Measurements from ENCODE around the gene KIZ. TPM values are rescaled to one million over a fixed set of nuclear protein-coding genes. Genes with fewer than 3 reads are reported as not detected.

KIZ gene, protein sequence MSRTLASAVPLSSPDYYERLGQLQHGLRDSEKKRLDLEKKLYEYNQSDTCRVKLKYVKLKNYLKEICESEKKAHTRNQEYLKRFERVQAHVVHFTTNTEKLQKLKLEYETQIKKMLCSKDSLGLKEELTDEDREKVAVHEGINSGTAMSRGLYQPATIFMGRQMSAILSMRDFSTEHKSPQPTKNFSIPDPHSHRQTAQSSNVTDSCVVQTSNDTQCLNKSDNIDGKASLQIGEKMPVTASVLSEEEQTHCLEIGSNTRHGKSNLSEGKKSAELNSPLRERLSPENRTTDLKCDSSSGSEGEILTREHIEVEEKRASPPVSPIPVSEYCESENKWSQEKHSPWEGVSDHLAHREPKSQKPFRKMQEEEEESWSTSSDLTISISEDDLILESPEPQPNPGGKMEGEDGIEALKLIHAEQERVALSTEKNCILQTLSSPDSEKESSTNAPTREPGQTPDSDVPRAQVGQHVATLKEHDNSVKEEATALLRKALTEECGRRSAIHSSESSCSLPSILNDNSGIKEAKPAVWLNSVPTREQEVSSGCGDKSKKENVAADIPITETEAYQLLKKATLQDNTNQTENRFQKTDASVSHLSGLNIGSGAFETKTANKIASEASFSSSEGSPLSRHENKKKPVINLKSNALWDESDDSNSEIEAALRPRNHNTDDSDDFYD
- total RNA-seq: 7.5 and 7.6 TPM in 2 replicates

DNA sequence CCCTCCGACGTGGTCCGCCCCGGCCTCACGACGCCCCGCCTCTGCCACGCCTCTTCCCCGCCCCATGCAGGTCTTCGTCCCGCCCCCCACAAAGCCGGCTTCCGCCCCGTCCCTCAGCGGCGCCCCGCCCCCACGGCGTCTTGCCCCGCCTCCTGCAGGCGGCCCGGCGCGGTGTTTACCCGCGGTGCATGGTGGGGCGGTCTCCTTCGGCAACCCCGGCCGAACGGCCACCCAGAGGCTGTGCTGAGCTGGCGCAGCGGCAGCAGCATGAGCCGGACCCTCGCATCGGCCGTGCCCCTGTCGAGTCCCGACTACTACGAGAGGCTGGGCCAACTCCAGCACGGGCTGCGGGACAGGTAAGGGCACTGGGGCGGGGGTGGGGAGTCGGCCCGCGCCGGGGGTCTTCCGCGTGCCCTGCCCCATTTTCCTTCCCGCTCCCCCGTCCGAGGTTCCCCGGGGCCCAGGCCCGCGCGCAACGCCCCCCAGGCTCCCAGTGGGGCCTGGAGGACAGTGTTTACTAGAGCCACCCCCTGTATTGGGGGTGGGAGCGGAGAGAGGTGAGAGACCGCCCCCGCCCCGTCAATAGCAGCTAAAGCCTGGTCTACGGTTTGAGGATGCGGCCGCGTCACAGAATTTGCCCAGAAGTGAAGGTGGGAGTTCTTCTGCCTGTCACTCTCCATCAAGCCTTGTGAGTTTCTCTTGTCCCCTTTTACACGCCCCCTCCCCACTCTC is at the start of gene KIZ:
TSS of gene KIZ (plus strand) at position 234 of the 732 bp plus-strand sequence. CDS start at position 268, 34 bp downstream.

DNA sequence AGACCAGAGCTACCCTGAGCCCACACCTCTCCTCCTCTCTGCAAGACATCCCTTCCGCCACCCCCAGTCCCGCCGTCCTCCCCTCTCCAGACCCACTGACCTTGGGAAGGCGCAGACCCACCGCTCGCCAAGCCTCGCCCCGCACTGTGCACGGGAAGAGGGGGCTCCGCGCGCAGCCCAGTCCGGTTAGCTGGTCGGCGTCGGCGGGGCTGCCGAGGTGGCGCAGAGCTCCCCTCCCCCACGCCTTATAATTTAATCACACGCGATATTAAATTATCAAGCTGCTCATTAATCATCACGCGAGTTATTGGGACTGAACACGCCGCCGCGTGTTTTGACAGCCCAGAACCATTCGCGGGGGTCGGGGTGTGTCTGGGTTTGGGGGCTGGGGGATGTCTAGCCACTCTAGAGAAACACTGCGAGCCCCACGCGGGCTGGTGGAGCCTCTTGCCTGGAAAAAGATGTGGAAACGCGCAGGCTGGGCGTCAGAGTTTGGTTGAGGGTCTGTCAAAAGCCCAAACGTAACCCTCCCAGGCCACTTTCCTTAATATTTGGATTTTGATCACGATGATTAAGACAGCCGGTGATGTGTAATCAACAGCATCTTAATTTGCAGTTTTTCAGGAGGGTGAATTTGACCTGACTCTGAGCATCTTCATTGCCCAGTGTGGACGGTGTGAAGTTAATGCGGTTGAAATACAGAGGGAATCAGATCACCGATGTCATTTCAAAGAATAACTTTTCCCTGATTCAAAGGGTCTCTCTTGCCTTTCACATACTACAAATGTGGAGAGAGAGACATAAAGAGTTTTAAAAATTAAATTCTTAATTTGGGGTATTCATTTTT is 19.5 kb upstream of the KIZ start, which contains the start of gene LINC00237:
TSS of gene LINC00237 (minus strand) at position 188 of the 847 bp plus-strand sequence.

Small RNA genes lying within 50 kb of the gene (small RNA-seq; reads per million reads assigned to genes)
- not detected for gene RNA5SP477

Other genes starting within 250 kb of the KIZ start
- gene LINC00237, start 19.7 kb upstream of the KIZ start, total RNA-seq: not detected in 2 replicates
- gene XRN2, start 177.2 kb downstream of the KIZ start, total RNA-seq: 126 and 135 TPM in 2 replicates